VCaP (cell line): Measurements from ENCODE around the gene ABCG5.

Source experiments
- H3K27ac ChIP-seq: fragments of 450-650 bp; 2 replicates; pipeline ENCODE4 v1.5.1; 2017
- TF ChIP-seq, protein P1 (sequence below): fragments of 450-650 bp; conservative IDR thresholded peaks from 2 replicates; pipeline ENCODE4 v1.5.1; 2017; ENCODE audit warnings: mild to moderate bottlenecking, moderate library complexity

Gene ABCG5

DNA sequence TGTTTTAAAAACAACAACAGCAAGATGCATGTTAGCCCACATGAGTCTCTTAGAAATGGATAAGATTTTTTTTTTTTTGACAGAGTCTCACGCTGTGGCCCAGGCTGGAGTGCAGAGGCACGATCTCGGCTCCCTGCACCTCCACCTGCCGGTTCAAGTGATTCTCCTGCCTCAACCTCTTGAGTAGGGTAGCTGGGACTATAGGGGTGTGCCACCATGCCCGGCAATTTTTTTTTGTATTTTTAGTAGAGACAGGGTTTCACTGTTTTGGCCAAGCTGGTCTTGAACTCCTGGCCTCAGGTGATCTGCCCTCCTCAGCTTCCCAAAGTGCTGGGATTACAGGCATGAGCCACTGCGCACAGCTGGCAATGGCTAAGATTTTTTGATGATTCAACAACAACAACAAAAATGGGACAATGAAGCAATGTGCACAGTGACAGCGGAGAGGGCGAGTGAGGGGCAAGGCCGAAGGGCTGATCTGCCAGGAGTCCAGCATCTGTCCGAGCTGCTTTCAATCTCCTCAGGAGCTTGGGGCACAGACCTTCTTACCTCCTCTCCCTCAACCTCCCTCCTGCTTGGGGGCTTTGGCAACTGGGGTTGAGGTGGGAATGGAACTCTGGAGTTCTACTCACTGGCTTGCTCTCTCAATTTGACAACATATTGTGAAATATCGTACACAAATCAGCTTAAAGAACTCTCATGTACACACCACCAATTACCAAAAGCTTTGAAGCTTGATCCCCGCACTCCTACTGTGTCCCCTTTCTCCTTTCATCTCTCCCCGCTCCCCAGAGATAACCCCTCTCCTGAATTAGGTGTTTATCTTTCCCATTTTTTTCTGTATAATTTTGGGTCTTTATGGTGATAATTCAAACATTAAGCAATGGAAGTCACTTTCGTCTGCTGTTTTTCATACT is 3.6 kb upstream of the ABCG5 start:
- H3K27ac ChIP-seq: no peak overlapping the region
- TF ChIP-seq, protein P1, sequence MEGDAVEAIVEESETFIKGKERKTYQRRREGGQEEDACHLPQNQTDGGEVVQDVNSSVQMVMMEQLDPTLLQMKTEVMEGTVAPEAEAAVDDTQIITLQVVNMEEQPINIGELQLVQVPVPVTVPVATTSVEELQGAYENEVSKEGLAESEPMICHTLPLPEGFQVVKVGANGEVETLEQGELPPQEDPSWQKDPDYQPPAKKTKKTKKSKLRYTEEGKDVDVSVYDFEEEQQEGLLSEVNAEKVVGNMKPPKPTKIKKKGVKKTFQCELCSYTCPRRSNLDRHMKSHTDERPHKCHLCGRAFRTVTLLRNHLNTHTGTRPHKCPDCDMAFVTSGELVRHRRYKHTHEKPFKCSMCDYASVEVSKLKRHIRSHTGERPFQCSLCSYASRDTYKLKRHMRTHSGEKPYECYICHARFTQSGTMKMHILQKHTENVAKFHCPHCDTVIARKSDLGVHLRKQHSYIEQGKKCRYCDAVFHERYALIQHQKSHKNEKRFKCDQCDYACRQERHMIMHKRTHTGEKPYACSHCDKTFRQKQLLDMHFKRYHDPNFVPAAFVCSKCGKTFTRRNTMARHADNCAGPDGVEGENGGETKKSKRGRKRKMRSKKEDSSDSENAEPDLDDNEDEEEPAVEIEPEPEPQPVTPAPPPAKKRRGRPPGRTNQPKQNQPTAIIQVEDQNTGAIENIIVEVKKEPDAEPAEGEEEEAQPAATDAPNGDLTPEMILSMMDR: no peak

DNA sequence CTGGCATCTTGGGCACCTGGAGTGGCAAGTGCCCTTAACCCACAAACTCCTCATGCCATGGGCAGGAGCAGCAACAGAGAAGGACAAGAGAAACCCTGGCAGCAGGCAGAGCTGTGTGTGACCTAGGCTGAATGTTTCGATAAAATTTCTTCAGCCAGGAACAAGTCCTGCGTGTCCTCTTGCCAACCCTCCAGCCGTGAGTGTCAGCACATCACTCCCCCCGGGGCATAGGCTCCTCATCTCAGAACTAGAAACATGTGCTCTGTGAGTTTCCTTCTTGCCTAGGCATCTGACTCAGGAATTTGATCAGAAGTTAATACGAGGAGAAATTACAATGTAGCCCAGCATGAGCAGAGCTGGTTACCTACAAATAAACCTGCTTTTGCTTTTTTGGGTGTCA is 2.3 kb upstream of the ABCG5 start:
- H3K27ac ChIP-seq: no peak overlapping the region
- TF ChIP-seq, protein P1: no peak

DNA sequence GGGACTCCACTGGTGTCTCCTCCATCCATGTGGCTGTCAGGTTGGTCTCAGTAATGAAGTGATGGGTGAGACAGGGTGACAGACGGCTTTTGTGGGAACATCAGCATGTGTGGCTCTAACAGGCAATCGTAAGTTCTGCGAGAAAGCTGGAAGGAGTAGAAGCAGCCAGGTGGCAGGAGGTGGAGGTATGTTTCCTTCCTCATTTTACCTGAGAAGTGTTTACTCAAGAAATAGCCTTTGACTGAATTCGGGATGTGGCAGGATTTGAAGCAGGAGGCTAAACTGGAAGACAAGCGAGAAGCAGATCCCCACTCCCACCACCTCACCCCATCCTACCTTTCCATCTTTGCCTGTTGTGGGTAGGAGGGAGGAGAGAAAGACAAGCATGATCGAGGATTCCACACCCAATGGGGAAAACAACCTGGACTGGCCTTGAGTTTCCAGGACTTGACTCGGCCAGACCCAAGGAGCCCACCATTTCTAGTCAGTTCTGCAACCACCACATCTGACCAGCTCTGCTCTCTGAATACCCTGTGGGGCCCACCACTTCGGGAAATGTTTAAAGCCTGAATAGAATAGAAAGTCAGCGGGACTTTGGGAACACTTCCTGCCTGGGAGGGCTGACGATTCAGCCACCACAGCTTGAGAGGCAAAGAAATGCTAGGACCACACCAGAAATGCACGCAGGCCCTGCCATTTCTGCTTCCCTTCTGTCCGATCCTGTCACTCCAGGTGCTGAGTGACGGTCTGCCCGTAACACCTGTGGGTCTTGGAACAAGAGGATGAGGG is 1.3 kb upstream of the ABCG5 start:
- TF ChIP-seq, protein P1: no peak
- H3K27ac ChIP-seq: no peak overlapping the region

DNA sequence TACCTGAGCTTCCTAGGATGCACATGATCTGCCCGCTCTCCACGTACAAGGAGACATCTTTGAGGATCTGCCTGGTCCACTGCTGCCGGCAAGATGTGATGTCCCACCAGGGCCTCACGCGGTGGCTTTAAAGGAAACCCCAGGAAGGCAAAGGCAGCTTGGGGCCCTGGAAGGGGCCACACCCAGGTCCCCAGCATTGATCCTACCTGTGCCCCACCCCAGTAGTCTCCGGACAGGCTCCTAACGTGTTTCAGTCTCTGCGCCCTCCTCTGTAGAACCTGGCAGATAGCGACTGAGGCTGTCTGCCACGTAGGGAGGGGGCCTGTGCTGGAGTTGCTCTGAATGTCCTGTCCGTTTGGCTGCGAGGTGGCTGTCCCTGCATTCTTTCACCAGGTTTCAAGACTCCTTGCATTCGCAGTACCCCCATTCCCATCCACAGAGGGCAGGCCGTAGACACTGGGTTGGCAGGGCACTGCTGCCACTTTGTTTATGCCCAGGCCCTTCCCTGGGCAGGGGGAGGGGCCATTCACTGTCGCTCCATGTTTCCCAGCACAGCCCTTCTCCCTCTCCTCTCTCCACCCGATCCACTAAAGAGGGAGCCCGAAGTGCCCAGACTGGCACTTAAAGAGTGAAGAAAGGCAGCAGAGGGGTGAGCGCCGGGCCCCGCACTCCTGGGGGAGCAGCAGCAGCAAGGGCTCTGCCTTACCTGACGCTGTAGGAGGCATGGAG is 644 bp downstream of the ABCG5 start:
- TF ChIP-seq, protein P1: no peak
- H3K27ac ChIP-seq: no peak overlapping the region

DNA sequence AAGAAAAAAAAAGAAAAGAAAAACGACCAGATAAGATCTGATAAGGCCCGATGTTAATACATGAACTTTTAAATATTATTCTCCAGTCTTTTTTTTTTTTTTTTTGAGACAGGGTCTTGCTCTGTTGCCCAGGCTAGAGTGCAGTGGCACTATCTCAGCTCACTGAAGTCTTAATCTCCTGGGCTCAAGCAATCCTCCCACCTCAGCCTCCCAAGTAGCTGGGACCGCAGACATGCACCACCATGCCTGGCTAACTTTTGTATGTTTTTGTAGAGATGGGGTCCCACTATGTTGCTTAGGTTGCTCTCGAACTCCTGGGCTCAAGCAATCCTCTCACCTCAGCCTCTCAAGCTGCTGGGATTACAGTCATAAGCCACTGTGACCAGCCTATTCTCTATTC is 1.6 kb downstream of the ABCG5 start:
- TF ChIP-seq, protein P1: no peak

DNA sequence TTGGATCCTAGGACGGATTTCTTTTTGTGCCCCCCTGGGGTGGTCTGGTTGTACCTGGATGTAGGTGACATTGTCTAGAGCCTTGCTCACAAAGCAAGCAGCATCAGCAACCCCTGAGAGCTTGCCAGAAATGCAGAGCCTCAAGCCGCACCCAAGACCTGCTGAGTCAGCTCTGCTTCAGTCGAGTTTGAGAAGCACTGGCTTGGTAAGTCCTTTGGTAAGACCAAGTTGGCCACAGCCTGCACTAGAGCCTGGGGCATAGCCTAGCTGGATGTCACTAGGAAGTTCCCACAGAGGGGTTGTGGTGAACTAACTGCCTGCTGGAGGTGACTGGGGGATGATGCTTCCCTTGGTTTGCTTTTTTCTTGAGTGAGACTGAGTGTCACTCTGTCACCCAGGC is 6.2 kb downstream of the ABCG5 start:
- TF ChIP-seq, protein P1: no peak

More for the DNA sequence above, 1.6 kb downstream of the ABCG5 start:
- H3K27ac ChIP-seq: no peak overlapping the region

More for the DNA sequence above, 6.2 kb downstream of the ABCG5 start:
- no peak overlapping the region for H3K27ac ChIP-seq
